K562 (cell line): ENCODE measurements around the gene SAP25. TPM values are rescaled to one million over a fixed set of nuclear protein-coding genes. Genes with fewer than 3 reads are reported as not detected.

ENCODE experiments used
- GATA2 ChIP-seq: sonication (generic); formaldehyde crosslinking; IDR thresholded peaks from 2 replicates; pipeline ENCODE4 v1.4.0; 2020; ENCODE audit warnings: mild to moderate bottlenecking, missing genetic modification reagents
- IFI16 ChIP-seq: fragments of 250-450 bp; sonication (Bioruptor Pico); IDR thresholded peaks from 2 replicates; pipeline ENCODE4 v2.1.2; 2022; ENCODE audit warnings: mild to moderate bottlenecking, inconsistent platforms
- L3MBTL2 ChIP-seq: fragments of 450-650 bp; IDR thresholded peaks from 2 replicates; pipeline ENCODE4 v1.6.1; 2016; ENCODE audit warnings: mild to moderate bottlenecking, moderate library complexity
- PCBP1 ChIP-seq: fragments of 200-400 bp; formaldehyde crosslinking; IDR thresholded peaks from 2 replicates; pipeline ENCODE4 v1.6.1; 2018; ENCODE audit warnings: mild to moderate bottlenecking, low read depth, low read length; ENCODE audit not compliant: poor library complexity, severe bottlenecking
- PPARD ChIP-seq: fragments of 250-450 bp; sonication (Bioruptor Pico); IDR thresholded peaks from 2 replicates; pipeline ENCODE4 v1.8.0; 2022; ENCODE audit warnings: inconsistent platforms, mild to moderate bottlenecking, moderate library complexity
- PURB ChIP-seq: sonication (generic); formaldehyde crosslinking; IDR thresholded peaks from 2 replicates; pipeline ENCODE4 v1.9.0; 2021; ENCODE audit warnings: low read depth, mild to moderate bottlenecking, missing genetic modification reagents
- SRSF1 ChIP-seq: fragments of 200-400 bp; formaldehyde crosslinking; IDR thresholded peaks from 2 replicates; pipeline ENCODE4 v1.6.1; 2017; ENCODE audit warnings: mild to moderate bottlenecking, low read depth, low read length, moderate library complexity
- ZC3H8 ChIP-seq: fragments of 450-650 bp; IDR thresholded peaks from 2 replicates; pipeline ENCODE4 v1.6.1; 2017
- ZNF12 ChIP-seq: sonication (generic); formaldehyde crosslinking; IDR thresholded peaks from 2 replicates; pipeline ENCODE4 v1.4.0; 2020; ENCODE audit warnings: mild to moderate bottlenecking, missing genetic modification reagents
- ZNF431 ChIP-seq: sonication (generic); formaldehyde crosslinking; IDR thresholded peaks from 2 replicates; pipeline ENCODE4 v1.8.0; 2022; ENCODE audit warnings: mild to moderate bottlenecking, missing genetic modification reagents
- ZSCAN32 ChIP-seq: fragments of 450-650 bp; formaldehyde crosslinking; IDR thresholded peaks from 2 replicates; pipeline ENCODE4 v1.4.0; 2020; ENCODE audit warnings: mild to moderate bottlenecking, moderate library complexity
- polyA plus RNA-seq, 8 experiments: library from polyadenylated mRNA; depleted of rRNA in 4 of 8; stranded (reverse) in 5 of 8; unstranded in 3 of 8; fragments of >200 nt; fragmentation: Nextera tagmentation in 2 of 8; fragmentation: Illumina TruSeq in 1 of 8; extraction: Ambion mirVana in 2 of 8; extraction: Trizol in 1 of 8; gene quantifications; 2 replicates each; pipeline versions ENCODE4 v1.2.1 to v1.2.3, GENCODE V29; 2011 to 2014; ENCODE audit warnings: inconsistent platforms in 1 of 8, missing spikeins in 1 of 8
- total RNA-seq, 7 experiments: library from RNA; depleted of rRNA in 6 of 7; stranded (reverse); fragments of >200 nt in 6 of 7; fragmentation: Illumina TruSeq in 2 of 7; extraction: Trizol in 2 of 7; gene quantifications; 2 replicates each; pipeline versions ENCODE4 v1.2.1 to v1.2.3, GENCODE V29; 2011 to 2021; ENCODE audit warnings: low replicate concordance in 1 of 7
- TF ChIP-seq, protein P1 (sequence below): IDR thresholded peaks from 2 replicates; pipeline ENCODE4 v1.6.1; 2014; ENCODE audit warnings: antibody characterized with exemption
- TF ChIP-seq, protein P2 (sequence below): fragments of 250-450 bp; sonication (Bioruptor Pico); IDR thresholded peaks from 2 replicates; pipeline ENCODE4 v1.8.0; 2022; ENCODE audit warnings: moderate library complexity, mild to moderate bottlenecking, inconsistent platforms
- TF ChIP-seq, protein P3 (sequence below): sonication (generic); formaldehyde crosslinking; IDR thresholded peaks from 2 replicates; pipeline ENCODE4 v1.8.0; 2022; ENCODE audit warnings: mild to moderate bottlenecking, low read depth, missing genetic modification reagents
- TF ChIP-seq, protein P4 (sequence below), 2 experiments: fragments of 450-650 bp; conservative IDR thresholded peaks; 2 replicates each; pipeline ENCODE4 v1.6.1; 2017; ENCODE audit warnings: mild to moderate bottlenecking in 2 of 2, moderate library complexity in 2 of 2
- TF ChIP-seq, protein P5 (sequence below): fragments of 250-450 bp; sonication (Bioruptor Pico); IDR thresholded peaks from 2 replicates; pipeline ENCODE4 v1.8.0; 2022; ENCODE audit warnings: inconsistent platforms, mild to moderate bottlenecking, moderate library complexity, borderline replicate concordance
- TF ChIP-seq, protein P6 (sequence below): fragments of 250-450 bp; sonication (Bioruptor Pico); IDR thresholded peaks from 2 replicates; pipeline ENCODE4 v1.9.0; 2021; ENCODE audit warnings: mild to moderate bottlenecking, inconsistent platforms

SAP25 gene
- total and polyA plus RNA-seq, 9 of the 15 experiments (the other 6 are each of a cell fraction or from before 2014, with no cell fraction given): 0.13 to 5.3 (median 0.78) TPM; not detected in 1

DNA sequence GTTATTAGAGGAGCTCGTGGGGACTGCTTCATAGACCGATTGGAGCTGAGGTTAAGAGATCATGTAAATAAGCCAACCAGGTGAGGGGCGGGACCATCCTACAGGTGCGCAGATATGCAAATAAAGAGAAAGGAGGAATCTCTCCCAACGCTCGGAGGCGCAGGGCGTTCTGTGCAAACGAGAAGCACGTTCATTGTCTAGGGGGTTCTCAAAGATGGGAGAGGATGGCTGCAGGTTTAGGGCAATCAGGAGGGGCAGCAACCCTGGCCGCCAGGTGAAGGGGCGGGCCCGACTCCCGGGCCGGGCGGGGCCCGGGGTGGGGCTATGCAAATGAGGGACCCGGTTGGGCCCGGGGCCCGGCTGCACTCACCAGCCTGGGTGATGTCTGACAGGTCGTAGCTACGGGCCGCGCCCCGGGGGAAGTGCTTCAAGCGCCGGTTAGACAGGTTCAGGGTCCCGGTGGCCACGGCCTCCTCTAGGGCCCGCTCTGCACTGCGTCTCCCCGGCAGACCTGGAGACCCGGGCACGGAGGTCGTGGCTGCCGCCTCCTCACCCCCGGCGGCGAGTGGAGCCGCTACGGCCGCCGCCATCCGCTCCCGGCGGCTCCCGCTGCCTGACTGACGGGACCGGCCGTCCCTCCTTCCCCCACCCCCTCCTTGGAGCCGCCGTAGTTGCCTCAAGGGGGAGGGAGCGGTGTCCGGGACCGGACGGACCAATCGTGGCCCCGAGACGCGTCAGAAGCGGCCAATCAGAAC lies 12.0 kb upstream of the SAP25 start, which contains the start of gene LRCH4 (continued):
- TF ChIP-seq, protein P1, sequence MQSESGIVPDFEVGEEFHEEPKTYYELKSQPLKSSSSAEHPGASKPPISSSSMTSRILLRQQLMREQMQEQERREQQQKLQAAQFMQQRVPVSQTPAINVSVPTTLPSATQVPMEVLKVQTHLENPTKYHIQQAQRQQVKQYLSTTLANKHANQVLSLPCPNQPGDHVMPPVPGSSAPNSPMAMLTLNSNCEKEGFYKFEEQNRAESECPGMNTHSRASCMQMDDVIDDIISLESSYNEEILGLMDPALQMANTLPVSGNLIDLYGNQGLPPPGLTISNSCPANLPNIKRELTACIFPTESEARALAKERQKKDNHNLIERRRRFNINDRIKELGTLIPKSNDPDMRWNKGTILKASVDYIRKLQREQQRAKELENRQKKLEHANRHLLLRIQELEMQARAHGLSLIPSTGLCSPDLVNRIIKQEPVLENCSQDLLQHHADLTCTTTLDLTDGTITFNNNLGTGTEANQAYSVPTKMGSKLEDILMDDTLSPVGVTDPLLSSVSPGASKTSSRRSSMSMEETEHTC: no peak
- TF ChIP-seq ZNF431 (CRISPR knock-in tag) (no peak), PURB (CRISPR knock-in tag) (no peak), SRSF1 (no peak), PCBP1 (peak; percentile 99), L3MBTL2 (0 out of 2 replicates have a peak, but pooled peaks have one; percentile 53), ZC3H8 (no peak), IFI16 (no peak), ZNF12 (no peak; the same call in 1 of the 2 replicates), GATA2 (CRISPR knock-in tag) (no peak), PPARD (CRISPR knock-in tag) (no peak), ZSCAN32 (CRISPR knock-in tag) (no peak)
- TF ChIP-seq, protein P2, sequence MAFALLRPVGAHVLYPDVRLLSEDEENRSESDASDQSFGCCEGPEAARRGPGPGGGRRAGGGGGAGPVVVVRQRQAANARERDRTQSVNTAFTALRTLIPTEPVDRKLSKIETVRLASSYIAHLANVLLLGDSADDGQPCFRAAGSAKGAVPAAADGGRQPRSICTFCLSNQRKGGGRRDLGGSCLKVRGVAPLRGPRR (CRISPR knock-in tag): no peak
- TF ChIP-seq, protein P3, sequence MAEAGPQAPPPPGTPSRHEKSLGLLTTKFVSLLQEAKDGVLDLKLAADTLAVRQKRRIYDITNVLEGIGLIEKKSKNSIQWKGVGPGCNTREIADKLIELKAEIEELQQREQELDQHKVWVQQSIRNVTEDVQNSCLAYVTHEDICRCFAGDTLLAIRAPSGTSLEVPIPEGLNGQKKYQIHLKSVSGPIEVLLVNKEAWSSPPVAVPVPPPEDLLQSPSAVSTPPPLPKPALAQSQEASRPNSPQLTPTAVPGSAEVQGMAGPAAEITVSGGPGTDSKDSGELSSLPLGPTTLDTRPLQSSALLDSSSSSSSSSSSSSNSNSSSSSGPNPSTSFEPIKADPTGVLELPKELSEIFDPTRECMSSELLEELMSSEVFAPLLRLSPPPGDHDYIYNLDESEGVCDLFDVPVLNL (CRISPR knock-in tag): no peak
- TF ChIP-seq, protein P4, sequence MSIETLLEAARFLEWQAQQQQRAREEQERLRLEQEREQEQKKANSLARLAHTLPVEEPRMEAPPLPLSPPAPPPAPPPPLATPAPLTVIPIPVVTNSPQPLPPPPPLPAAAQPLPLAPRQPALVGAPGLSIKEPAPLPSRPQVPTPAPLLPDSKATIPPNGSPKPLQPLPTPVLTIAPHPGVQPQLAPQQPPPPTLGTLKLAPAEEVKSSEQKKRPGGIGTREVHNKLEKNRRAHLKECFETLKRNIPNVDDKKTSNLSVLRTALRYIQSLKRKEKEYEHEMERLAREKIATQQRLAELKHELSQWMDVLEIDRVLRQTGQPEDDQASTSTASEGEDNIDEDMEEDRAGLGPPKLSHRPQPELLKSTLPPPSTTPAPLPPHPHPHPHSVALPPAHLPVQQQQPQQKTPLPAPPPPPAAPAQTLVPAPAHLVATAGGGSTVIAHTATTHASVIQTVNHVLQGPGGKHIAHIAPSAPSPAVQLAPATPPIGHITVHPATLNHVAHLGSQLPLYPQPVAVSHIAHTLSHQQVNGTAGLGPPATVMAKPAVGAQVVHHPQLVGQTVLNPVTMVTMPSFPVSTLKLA (conservative IDR thresholded peaks at IDR 0.05): peak; percentile 54 to 85; a peak in 3 of 4 replicates
- TF ChIP-seq, protein P5, sequence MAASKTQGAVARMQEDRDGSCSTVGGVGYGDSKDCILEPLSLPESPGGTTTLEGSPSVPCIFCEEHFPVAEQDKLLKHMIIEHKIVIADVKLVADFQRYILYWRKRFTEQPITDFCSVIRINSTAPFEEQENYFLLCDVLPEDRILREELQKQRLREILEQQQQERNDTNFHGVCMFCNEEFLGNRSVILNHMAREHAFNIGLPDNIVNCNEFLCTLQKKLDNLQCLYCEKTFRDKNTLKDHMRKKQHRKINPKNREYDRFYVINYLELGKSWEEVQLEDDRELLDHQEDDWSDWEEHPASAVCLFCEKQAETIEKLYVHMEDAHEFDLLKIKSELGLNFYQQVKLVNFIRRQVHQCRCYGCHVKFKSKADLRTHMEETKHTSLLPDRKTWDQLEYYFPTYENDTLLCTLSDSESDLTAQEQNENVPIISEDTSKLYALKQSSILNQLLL (CRISPR knock-in tag): no peak
- TF ChIP-seq, protein P6, sequence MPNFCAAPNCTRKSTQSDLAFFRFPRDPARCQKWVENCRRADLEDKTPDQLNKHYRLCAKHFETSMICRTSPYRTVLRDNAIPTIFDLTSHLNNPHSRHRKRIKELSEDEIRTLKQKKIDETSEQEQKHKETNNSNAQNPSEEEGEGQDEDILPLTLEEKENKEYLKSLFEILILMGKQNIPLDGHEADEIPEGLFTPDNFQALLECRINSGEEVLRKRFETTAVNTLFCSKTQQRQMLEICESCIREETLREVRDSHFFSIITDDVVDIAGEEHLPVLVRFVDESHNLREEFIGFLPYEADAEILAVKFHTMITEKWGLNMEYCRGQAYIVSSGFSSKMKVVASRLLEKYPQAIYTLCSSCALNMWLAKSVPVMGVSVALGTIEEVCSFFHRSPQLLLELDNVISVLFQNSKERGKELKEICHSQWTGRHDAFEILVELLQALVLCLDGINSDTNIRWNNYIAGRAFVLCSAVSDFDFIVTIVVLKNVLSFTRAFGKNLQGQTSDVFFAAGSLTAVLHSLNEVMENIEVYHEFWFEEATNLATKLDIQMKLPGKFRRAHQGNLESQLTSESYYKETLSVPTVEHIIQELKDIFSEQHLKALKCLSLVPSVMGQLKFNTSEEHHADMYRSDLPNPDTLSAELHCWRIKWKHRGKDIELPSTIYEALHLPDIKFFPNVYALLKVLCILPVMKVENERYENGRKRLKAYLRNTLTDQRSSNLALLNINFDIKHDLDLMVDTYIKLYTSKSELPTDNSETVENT (CRISPR knock-in tag): peak; percentile 96
